Adrenal gland (tissue), 5 donors: ENCODE measurements around the gene FBXO3.

Source experiments
- CTCF ChIP-seq, 6 experiments: fragments of 450-650 bp in 4 of 6; fragments of 200-600 bp in 2 of 6; sonication (generic) in 1 of 6; IDR thresholded peaks; 1 replicate in 5 of 6; 2 replicates in 1 of 6; pipeline versions ENCODE4 v1.5.1 to v1.8.0; 2016 to 2021; ENCODE audit warnings: antibody characterized with exemption in 6 of 6, mild to moderate bottlenecking in 2 of 6, moderate library complexity in 1 of 6
- POLR2A ChIP-seq, 2 donors: fragments of 450-650 bp; IDR thresholded peaks; one replicate each; pipeline ENCODE4 v1.6.1; 2017; ENCODE audit warnings: antibody characterized with exemption in 2 of 2, mild to moderate bottlenecking in 2 of 2, moderate library complexity in 1 of 2
- donor health status: DM: no; HTN: no; CAD: no.

- no peak for TF ChIP-seq CTCF (IDR thresholded peaks at IDR 0.05)
- TF ChIP-seq POLR2A (IDR thresholded peaks at IDR 0.05), result no peak
These were observed 61.0 kb downstream of the FBXO3 start for GRCh38 chr11:33713151-33713855.
